Liver (tissue), 9 donors: ENCODE data around the gene YARS2. TPM values are rescaled to one million over a fixed set of nuclear protein-coding genes. Genes with fewer than 3 reads are reported as not detected.

Experiments
- DNase-seq: peaks from one replicate; pipeline ENCODE4 v3.0.0-alpha.2; 2017; ENCODE audit warnings: low spot score
- H3K27ac ChIP-seq, 2 donors: one replicate each; pipeline ENCODE4 v1.7.0; 2013; ENCODE audit warnings: inconsistent platforms in 2 of 2, low read length in 2 of 2, control low read depth in 1 of 2, low read depth in 1 of 2, mild to moderate bottlenecking in 1 of 2
- H3K27me3 ChIP-seq, 4 donors: one replicate each; pipeline versions ENCODE4 v1.6.1 to v1.7.0; 2013; ENCODE audit warnings: low read length in 3 of 4, inconsistent platforms in 1 of 4, mild to moderate bottlenecking in 1 of 4, moderate library complexity in 1 of 4; ENCODE audit not compliant: control insufficient read depth in 4 of 4, insufficient read depth in 4 of 4
- H3K36me3 ChIP-seq, 4 donors: one replicate each; pipeline versions ENCODE4 v1.6.1 to v1.7.0; 2013; ENCODE audit warnings: low read length in 3 of 4, mild to moderate bottlenecking in 3 of 4, low read depth in 1 of 4, moderate library complexity in 1 of 4; ENCODE audit not compliant: control insufficient read depth in 4 of 4, insufficient read depth in 3 of 4
- H3K4me1 ChIP-seq, 4 donors: one replicate each; pipeline versions ENCODE4 v1.6.1 to v1.7.0; 2013; ENCODE audit warnings: low read length in 3 of 4, mild to moderate bottlenecking in 3 of 4, moderate library complexity in 1 of 4; ENCODE audit not compliant: control insufficient read depth in 4 of 4, insufficient read depth in 4 of 4
- H3K4me3 ChIP-seq, 3 donors: one replicate each; pipeline versions ENCODE4 v1.6.1 to v1.7.0; 2013; ENCODE audit warnings: low read length in 3 of 3, control low read depth in 1 of 3, low read depth in 1 of 3, mild to moderate bottlenecking in 1 of 3
- H3K9ac ChIP-seq, 2 donors: one replicate each; pipeline ENCODE4 v1.7.0; 2013; ENCODE audit warnings: low read length in 2 of 2, mild to moderate bottlenecking in 2 of 2, moderate library complexity in 2 of 2, control low read depth in 1 of 2, low read depth in 1 of 2
- H3K9me3 ChIP-seq, 4 donors: one replicate each; pipeline versions ENCODE4 v1.6.1 to v1.7.0; 2013; ENCODE audit warnings: low read length in 3 of 4; ENCODE audit not compliant: control insufficient read depth in 4 of 4
- EGR1 ChIP-seq, 2 donors: IDR thresholded peaks; 2 replicates each; pipeline ENCODE4 v1.6.1; 2016 to 2018; ENCODE audit warnings: antibody characterized with exemption in 2 of 2, low read depth in 2 of 2
- FOXA1 ChIP-seq: IDR thresholded peaks from 2 replicates; pipeline ENCODE4 v1.6.1; 2016; ENCODE audit warnings: antibody characterized with exemption
- FOXA2 ChIP-seq: IDR thresholded peaks from 2 replicates; pipeline ENCODE4 v1.6.1; 2016; ENCODE audit warnings: antibody characterized with exemption
- GABPA ChIP-seq, 2 donors: IDR thresholded peaks in 1 of 2; conservative IDR thresholded peaks in 1 of 2; 2 replicates each; pipeline ENCODE4 v1.6.1; 2016; ENCODE audit warnings: antibody characterized with exemption in 2 of 2, mild to moderate bottlenecking in 1 of 2, moderate library complexity in 1 of 2
- HNF4A ChIP-seq, 2 donors: conservative IDR thresholded peaks; 2 replicates each; pipeline ENCODE4 v1.6.1; 2016; ENCODE audit warnings: antibody characterized with exemption in 2 of 2, mild to moderate bottlenecking in 2 of 2
- HNF4G ChIP-seq: IDR thresholded peaks from 2 replicates; pipeline ENCODE4 v1.6.1; 2016; ENCODE audit warnings: antibody characterized with exemption
- JUND ChIP-seq, 2 donors: IDR thresholded peaks; 2 replicates each; pipeline ENCODE4 v1.6.1; 2016; ENCODE audit warnings: antibody characterized with exemption in 2 of 2
- NR2F2 ChIP-seq: IDR thresholded peaks from 2 replicates; pipeline ENCODE4 v1.6.1; 2016; ENCODE audit warnings: antibody characterized with exemption
- RAD21 ChIP-seq, 2 donors: IDR thresholded peaks; 2 replicates each; pipeline ENCODE4 v1.6.1; 2016; ENCODE audit warnings: antibody characterized with exemption in 2 of 2, mild to moderate bottlenecking in 2 of 2
- RXRA ChIP-seq, 2 donors: IDR thresholded peaks; 2 replicates each; pipeline ENCODE4 v1.6.1; 2017 to 2018; ENCODE audit warnings: antibody characterized with exemption in 2 of 2, mild to moderate bottlenecking in 1 of 2
- SP1 ChIP-seq: IDR thresholded peaks from 2 replicates; pipeline ENCODE4 v1.6.1; 2018; ENCODE audit warnings: antibody characterized with exemption, mild to moderate bottlenecking
- YY1 ChIP-seq: IDR thresholded peaks from 2 replicates; pipeline ENCODE4 v1.6.1; 2016; ENCODE audit warnings: antibody characterized with exemption, mild to moderate bottlenecking
- WGBS: extraction: QIAGEN DNeasy Blood & Tissue Kit; methylation state at CpG from one replicate; pipeline ENCODE4 v1.1.7; 2013; 5-methylcytosine and 5-hydroxymethylcytosine counted together
- polyA plus RNA-seq, 2 donors: library from polyadenylated mRNA; stranded (reverse) in 1 of 2; unstranded in 1 of 2; fragments of 200-250 nt in 1 of 2; fragments of >200 nt in 1 of 2; fragmentation: Nextera tagmentation in 1 of 2; extraction: Ambion mirVana in 1 of 2; gene quantifications; one replicate each; pipeline versions ENCODE4 v1.2.1 to v1.2.3, GENCODE V29; 2013 to 2015
- total RNA-seq, 2 donors: library from RNA; depleted of rRNA; stranded (reverse); fragments of >200 nt; gene quantifications; one replicate each; pipeline ENCODE4 v1.2.3, GENCODE V29; 2014
- TF ChIP-seq, protein P1 (sequence below): fragments of 150-350 bp; IDR thresholded peaks from 2 replicates; pipeline ENCODE4 v1.5.1; 2017; ENCODE audit warnings: improper control_type of control experiment, low read depth, low read length; ENCODE audit not compliant: missing input control
- TF ChIP-seq, protein P2 (sequence below): IDR thresholded peaks from 2 replicates; pipeline ENCODE4 v1.6.1; 2016; ENCODE audit warnings: antibody characterized with exemption
- TF ChIP-seq, protein P3 (sequence below): IDR thresholded peaks from 2 replicates; pipeline ENCODE4 v1.6.1; 2016; ENCODE audit warnings: antibody characterized with exemption
- TF ChIP-seq, protein P4 (sequence below): IDR thresholded peaks from 2 replicates; pipeline ENCODE4 v1.6.1; 2016; ENCODE audit warnings: antibody characterized with exemption, mild to moderate bottlenecking
- TF ChIP-seq, protein P5 (sequence below): IDR thresholded peaks from 2 replicates; pipeline ENCODE4 v1.6.1; 2016; ENCODE audit warnings: antibody characterized with exemption
- donor health status: healthy.
- donor health status: healthy.
- donor health status: healthy.
- donor health status: healthy.
- donor health status: healthy.

YARS2 gene
- total and polyA plus RNA-seq, 4 donors, result 7.4 to 16.4 (median 10.4) TPM

DNA sequence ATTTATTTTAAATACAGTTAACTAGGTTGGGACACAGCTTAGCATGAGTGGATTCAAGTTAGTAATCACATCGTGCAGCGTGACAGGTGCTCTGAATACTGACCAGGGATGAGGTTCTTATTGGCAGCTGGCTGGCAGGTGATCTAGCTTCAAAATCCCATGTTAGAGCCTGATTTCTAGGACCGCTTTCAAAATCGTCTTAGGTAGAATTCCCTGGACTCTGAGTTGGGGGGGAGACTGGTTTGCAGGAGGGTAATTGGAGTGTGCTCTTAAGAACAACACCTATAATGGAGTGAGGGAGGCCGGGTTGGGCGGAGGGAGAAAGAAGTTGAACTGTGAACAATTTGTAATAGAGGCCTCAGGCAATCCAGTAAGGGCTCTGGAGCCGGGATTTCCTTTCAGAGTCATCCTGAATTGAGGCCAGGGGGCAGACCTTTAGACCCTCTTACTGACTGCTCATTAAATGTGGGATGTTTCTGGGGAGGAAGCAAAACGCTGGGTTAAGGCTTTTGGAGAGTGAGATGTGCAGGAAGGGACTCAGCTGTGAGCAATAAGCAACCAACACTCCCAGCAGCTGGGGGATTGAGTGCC lies 874 bp upstream of the YARS2 start:
- WGBS, result 43% methylated on average over 8 of the region's 8 CpGs
- no peaks in the 10 kb centered on the region for H3K9me3 ChIP-seq
- H3K27ac ChIP-seq, result no peak overlapping the region
- peak overlapping the region in 1 of 2 donors; percentile 82 for H3K9ac ChIP-seq
- no peak overlapping the region for H3K4me3 ChIP-seq
- TF ChIP-seq RAD21 (IDR thresholded peaks at IDR 0.05) (no peak), FOXA2 (no peak)
- TF ChIP-seq, protein P1, sequence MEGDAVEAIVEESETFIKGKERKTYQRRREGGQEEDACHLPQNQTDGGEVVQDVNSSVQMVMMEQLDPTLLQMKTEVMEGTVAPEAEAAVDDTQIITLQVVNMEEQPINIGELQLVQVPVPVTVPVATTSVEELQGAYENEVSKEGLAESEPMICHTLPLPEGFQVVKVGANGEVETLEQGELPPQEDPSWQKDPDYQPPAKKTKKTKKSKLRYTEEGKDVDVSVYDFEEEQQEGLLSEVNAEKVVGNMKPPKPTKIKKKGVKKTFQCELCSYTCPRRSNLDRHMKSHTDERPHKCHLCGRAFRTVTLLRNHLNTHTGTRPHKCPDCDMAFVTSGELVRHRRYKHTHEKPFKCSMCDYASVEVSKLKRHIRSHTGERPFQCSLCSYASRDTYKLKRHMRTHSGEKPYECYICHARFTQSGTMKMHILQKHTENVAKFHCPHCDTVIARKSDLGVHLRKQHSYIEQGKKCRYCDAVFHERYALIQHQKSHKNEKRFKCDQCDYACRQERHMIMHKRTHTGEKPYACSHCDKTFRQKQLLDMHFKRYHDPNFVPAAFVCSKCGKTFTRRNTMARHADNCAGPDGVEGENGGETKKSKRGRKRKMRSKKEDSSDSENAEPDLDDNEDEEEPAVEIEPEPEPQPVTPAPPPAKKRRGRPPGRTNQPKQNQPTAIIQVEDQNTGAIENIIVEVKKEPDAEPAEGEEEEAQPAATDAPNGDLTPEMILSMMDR, result no peak
- no peaks in the 10 kb centered on the region for H3K27me3 ChIP-seq
- peaks cover 0 to 12% (median 5%) of the 10 kb centered on the region in 4 donors for H3K36me3 ChIP-seq
- DNase-seq, result no peak
- peaks cover 0 to 18% (median 14%) of the 10 kb centered on the region in 4 donors for H3K4me1 ChIP-seq

DNA sequence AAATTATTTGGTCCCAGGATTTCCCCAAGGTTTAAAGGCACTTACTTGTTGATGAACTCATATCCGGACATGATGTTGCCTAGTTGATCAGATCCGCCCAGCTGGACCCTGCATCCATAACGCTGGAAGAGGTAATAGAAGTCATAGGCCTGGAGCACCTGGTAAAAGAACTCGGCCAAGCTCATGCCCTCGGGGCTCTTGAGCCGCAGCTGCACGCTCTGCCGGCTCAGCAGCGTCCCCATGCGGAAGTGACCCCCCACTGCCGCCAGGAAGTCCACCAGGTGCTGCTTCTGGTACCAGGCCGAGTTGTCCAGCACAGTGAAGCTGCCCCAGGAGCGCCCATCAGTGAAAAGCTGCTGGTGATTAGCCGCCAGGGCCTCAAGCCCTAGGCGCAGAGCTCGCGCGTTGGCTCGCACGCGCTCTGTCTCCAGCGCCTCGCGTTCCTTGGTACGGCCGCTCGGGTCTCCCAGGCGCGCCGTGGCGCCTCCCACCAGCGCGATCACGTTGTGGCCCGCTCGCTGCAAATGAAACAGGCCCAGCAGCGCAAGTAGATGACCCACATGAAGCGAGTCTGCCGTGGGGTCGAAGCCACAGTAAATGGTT lies 545 bp downstream of the YARS2 start:
- WGBS, result under 1% methylated on average over 40 of the region's 40 CpGs
- Histone ChIP-seq H3K4me1 (peaks cover 0 to 18% (median 14%) of the 10 kb centered on the region in 4 donors), H3K27ac (peak overlapping the region; percentile 68 to 84), H3K9ac (peak overlapping the region; percentile 73 to 82), H3K36me3 (peaks cover 3 to 19% (median 10%) of the 10 kb centered on the region in 4 donors), H3K4me3 (peak overlapping the region; percentile 79 to 96 (median 79)), H3K27me3 (no peaks in the 10 kb centered on the region), H3K9me3 (no peaks in the 10 kb centered on the region)
- TF ChIP-seq JUND (IDR thresholded peaks at IDR 0.05) (no peak), RAD21 (IDR thresholded peaks at IDR 0.05) (peak; percentile 52 to 70), EGR1 (IDR thresholded peaks at IDR 0.05; ENCODE audit: low read depth in 2 of 2) (no peak), SP1 (no peak), HNF4G (no peak), FOXA2 (no peak), HNF4A (conservative IDR thresholded peaks at IDR 0.05) (no peak), NR2F2 (no peak), GABPA (IDR thresholded peaks at IDR 0.05 in 1 of 2, conservative IDR thresholded peaks at IDR 0.05 in 1 of 2) (no peak), RXRA (IDR thresholded peaks at IDR 0.05) (peak; percentile 38 to 76), YY1 (no peak), FOXA1 (no peak)
- TF ChIP-seq, protein P2, sequence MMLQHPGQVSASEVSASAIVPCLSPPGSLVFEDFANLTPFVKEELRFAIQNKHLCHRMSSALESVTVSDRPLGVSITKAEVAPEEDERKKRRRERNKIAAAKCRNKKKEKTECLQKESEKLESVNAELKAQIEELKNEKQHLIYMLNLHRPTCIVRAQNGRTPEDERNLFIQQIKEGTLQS, result no peak
- TF ChIP-seq, protein P1, result peak; percentile 59
- TF ChIP-seq, protein P3, sequence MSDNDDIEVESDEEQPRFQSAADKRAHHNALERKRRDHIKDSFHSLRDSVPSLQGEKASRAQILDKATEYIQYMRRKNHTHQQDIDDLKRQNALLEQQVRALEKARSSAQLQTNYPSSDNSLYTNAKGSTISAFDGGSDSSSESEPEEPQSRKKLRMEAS, result no peak
- TF ChIP-seq, protein P4, sequence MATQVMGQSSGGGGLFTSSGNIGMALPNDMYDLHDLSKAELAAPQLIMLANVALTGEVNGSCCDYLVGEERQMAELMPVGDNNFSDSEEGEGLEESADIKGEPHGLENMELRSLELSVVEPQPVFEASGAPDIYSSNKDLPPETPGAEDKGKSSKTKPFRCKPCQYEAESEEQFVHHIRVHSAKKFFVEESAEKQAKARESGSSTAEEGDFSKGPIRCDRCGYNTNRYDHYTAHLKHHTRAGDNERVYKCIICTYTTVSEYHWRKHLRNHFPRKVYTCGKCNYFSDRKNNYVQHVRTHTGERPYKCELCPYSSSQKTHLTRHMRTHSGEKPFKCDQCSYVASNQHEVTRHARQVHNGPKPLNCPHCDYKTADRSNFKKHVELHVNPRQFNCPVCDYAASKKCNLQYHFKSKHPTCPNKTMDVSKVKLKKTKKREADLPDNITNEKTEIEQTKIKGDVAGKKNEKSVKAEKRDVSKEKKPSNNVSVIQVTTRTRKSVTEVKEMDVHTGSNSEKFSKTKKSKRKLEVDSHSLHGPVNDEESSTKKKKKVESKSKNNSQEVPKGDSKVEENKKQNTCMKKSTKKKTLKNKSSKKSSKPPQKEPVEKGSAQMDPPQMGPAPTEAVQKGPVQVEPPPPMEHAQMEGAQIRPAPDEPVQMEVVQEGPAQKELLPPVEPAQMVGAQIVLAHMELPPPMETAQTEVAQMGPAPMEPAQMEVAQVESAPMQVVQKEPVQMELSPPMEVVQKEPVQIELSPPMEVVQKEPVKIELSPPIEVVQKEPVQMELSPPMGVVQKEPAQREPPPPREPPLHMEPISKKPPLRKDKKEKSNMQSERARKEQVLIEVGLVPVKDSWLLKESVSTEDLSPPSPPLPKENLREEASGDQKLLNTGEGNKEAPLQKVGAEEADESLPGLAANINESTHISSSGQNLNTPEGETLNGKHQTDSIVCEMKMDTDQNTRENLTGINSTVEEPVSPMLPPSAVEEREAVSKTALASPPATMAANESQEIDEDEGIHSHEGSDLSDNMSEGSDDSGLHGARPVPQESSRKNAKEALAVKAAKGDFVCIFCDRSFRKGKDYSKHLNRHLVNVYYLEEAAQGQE, result no peak
- TF ChIP-seq, protein P5, sequence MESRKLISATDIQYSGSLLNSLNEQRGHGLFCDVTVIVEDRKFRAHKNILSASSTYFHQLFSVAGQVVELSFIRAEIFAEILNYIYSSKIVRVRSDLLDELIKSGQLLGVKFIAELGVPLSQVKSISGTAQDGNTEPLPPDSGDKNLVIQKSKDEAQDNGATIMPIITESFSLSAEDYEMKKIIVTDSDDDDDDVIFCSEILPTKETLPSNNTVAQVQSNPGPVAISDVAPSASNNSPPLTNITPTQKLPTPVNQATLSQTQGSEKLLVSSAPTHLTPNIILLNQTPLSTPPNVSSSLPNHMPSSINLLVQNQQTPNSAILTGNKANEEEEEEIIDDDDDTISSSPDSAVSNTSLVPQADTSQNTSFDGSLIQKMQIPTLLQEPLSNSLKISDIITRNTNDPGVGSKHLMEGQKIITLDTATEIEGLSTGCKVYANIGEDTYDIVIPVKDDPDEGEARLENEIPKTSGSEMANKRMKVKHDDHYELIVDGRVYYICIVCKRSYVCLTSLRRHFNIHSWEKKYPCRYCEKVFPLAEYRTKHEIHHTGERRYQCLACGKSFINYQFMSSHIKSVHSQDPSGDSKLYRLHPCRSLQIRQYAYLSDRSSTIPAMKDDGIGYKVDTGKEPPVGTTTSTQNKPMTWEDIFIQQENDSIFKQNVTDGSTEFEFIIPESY, result no peak
- peak; percentile 76 for DNase-seq
